ENCODE measurements around the gene CDC7. TPM values are rescaled to one million over a fixed set of nuclear protein-coding genes. Genes with fewer than 3 reads are reported as not detected.
A peak's percentile ranks its signal among the peaks of the same experiment; 100 is the strongest.
"Not testable (repeated sequence)": the region's sequence is repeated elsewhere in the genome, so short reads cannot be mapped to it uniquely, and the experiment has no call there.

The CDC7 gene
- total RNA-seq, 2 experiments from 2014 or later: 31.1 to 32.0 TPM

GRCh38 chr1:91511386-91511785 lies 10.7 kb downstream of the CDC7 start:
- Mint-ChIP-seq H3K4me3 (no peak overlapping the region), H3K27me3 (no peaks in the 10 kb centered on the region), H3K9me3 (ENCODE audit: low read depth) (no peaks in the 10 kb centered on the region), H3K27ac (no peak overlapping the region), H3K4me1 (peaks cover 6% of the 10 kb centered on the region), H3K36me3 (ENCODE audit: low read depth) (peaks cover 46% of the 10 kb centered on the region)
- DNase-seq: no peak
- CTCF ChIA-PET: interaction anchor here (0.6 to 4.3 kb wide), 9 partner anchors 9 to 1459 kb away, joined by 3 to 30 read pairs (median 6); partner anchors contain the start of gene CDC7
- intact Hi-C loops (cut with DNase I, micrococcal nuclease): loop anchor here (1.0 to 5.0 kb wide), 2 partner anchors 49 to 416 kb away; no protein-coding TSS in a partner anchor
- POLR2A ChIA-PET: no interaction called here
- ATAC-seq: no peak

- peaks cover 62% of the 10 kb centered on the region for H3K36me3 Mint-ChIP-seq (ENCODE audit: low read depth)
- H3K4me3 Mint-ChIP-seq: no peak overlapping the region
- ChIA-PET POLR2A (interaction anchor here (0.7 to 1.5 kb wide), 2 partner anchors 10 to 345 kb away, joined by 3 read pairs; no protein-coding TSS in a partner anchor), CTCF (interaction anchor here (0.6 to 4.3 kb wide), 14 partner anchors 11 to 418 kb away, joined by 3 to 30 read pairs (median 4); partner anchors contain the start of gene CDC7)
- ATAC-seq: no peak
- H3K9me3 Mint-ChIP-seq (ENCODE audit: low read depth): no peaks in the 10 kb centered on the region
- no peak for DNase-seq
- no peak overlapping the region for H3K27ac Mint-ChIP-seq
- peaks cover 5% of the 10 kb centered on the region for H3K4me1 Mint-ChIP-seq
- H3K27me3 Mint-ChIP-seq: no peaks in the 10 kb centered on the region
- intact Hi-C loops (cut with DNase I, micrococcal nuclease): loop anchor here in 1 of 2 experiments (5.0 kb wide), 1 partner anchor 51 kb away; no protein-coding TSS in a partner anchor
Measured at GRCh38 chr1:91513160-91513559, 12.5 kb downstream of the CDC7 start.

GRCh38 chr1:91513706-91514105 lies 13.1 kb downstream of the CDC7 start:
- intact Hi-C loops (cut with DNase I, micrococcal nuclease): loop anchor here in 1 of 2 experiments (5.0 kb wide), 1 partner anchor 51 kb away; no protein-coding TSS in a partner anchor
- Mint-ChIP-seq H3K9me3 (ENCODE audit: low read depth) (no peaks in the 10 kb centered on the region), H3K27me3 (no peaks in the 10 kb centered on the region), H3K36me3 (ENCODE audit: low read depth) (peaks cover 64% of the 10 kb centered on the region), H3K4me3 (no peak overlapping the region), H3K4me1 (peaks cover 5% of the 10 kb centered on the region), H3K27ac (no peak overlapping the region)
- POLR2A ChIA-PET: interaction anchor here (1.5 kb wide), 1 partner anchor 10 kb away, joined by 3 read pairs; no protein-coding TSS in a partner anchor
- CTCF ChIA-PET: interaction anchor here (0.6 to 4.3 kb wide), 7 partner anchors 10 to 422 kb away, joined by 3 to 30 read pairs (median 4); partner anchors contain the start of gene CDC7
- DNase-seq (no peak), ATAC-seq (no peak)

- Mint-ChIP-seq H3K9me3 (ENCODE audit: low read depth) (no peaks in the 10 kb centered on the region), H3K27me3 (no peaks in the 10 kb centered on the region), H3K36me3 (ENCODE audit: low read depth) (peaks cover 50% of the 10 kb centered on the region), H3K4me1 (peaks cover 8% of the 10 kb centered on the region), H3K4me3 (no peak overlapping the region), H3K27ac (no peak overlapping the region)
- intact Hi-C loops (cut with DNase I, micrococcal nuclease): no loop called here
- no peak for DNase-seq
- ATAC-seq: no peak
- CTCF ChIA-PET: no interaction called here
- POLR2A ChIA-PET: no interaction called here
Measured at GRCh38 chr1:91515994-91516393, 15.3 kb downstream of the CDC7 start.

GRCh38 chr1:91516605-91517004 lies 16.0 kb downstream of the CDC7 start:
- H3K4me3 Mint-ChIP-seq; CTCF ChIA-PET; H3K9me3 Mint-ChIP-seq (ENCODE audit: low read depth); H3K27ac Mint-ChIP-seq; intact Hi-C loops (cut with DNase I, micrococcal nuclease); POLR2A ChIA-PET; H3K27me3 Mint-ChIP-seq; ATAC-seq; DNase-seq: not testable (repeated sequence)
- H3K4me1 Mint-ChIP-seq: peaks cover 11% of the 10 kb centered on the region
- peaks cover 49% of the 10 kb centered on the region for H3K36me3 Mint-ChIP-seq (ENCODE audit: low read depth)

- H3K4me3 Mint-ChIP-seq; intact Hi-C loops (cut with DNase I, micrococcal nuclease); H3K27me3 Mint-ChIP-seq; ATAC-seq; DNase-seq; H3K27ac Mint-ChIP-seq; H3K9me3 Mint-ChIP-seq (ENCODE audit: low read depth): not testable (repeated sequence)
- H3K36me3 Mint-ChIP-seq (ENCODE audit: low read depth): peaks cover 55% of the 10 kb centered on the region
- peaks cover 29% of the 10 kb centered on the region for H3K4me1 Mint-ChIP-seq
- ChIA-PET POLR2A (interaction anchor here (0.5 to 0.6 kb wide), 2 partner anchors 218 to 560 kb away, joined by 3 read pairs; no protein-coding TSS in a partner anchor), CTCF (interaction anchor here (0.5 to 1.0 kb wide), 5 partner anchors 10 to 428 kb away, joined by 3 to 4 read pairs (median 3); no protein-coding TSS in a partner anchor)
Measured at GRCh38 chr1:91519167-91519566, 18.5 kb downstream of the CDC7 start.

- Mint-ChIP-seq H3K4me1 (peaks cover 29% of the 10 kb centered on the region), H3K27ac (peak overlapping the region; percentile 39)
Measured at GRCh38 chr1:91520942-91521507, 20.4 kb downstream of the CDC7 start.

GRCh38 chr1:91523482-91523881 lies 22.8 kb downstream of the CDC7 start:
- CTCF ChIA-PET: interaction anchor here (0.6 to 5.4 kb wide), 3 partner anchors 11 to 715 kb away, joined by 3 to 27 read pairs (median 7); no protein-coding TSS in a partner anchor
- intact Hi-C loops (cut with DNase I, micrococcal nuclease): loop anchor here (2.0 to 5.0 kb wide), 2 partner anchors 31 to 34 kb away; no protein-coding TSS in a partner anchor
- peak overlapping the region; percentile 1 for H3K27ac Mint-ChIP-seq
- ATAC-seq (peak; percentile 97), DNase-seq (peak; percentile 66)
- H3K4me1 Mint-ChIP-seq: peaks cover 29% of the 10 kb centered on the region
- H3K27me3 Mint-ChIP-seq: no peaks in the 10 kb centered on the region
- H3K4me3 Mint-ChIP-seq: no peak overlapping the region
- POLR2A ChIA-PET: interaction anchor here (0.7 to 1.5 kb wide), 2 partner anchors 10 to 343 kb away, joined by 3 read pairs; no protein-coding TSS in a partner anchor
- H3K36me3 Mint-ChIP-seq (ENCODE audit: low read depth): peaks cover 33% of the 10 kb centered on the region
- H3K9me3 Mint-ChIP-seq (ENCODE audit: low read depth): no peaks in the 10 kb centered on the region

More at GRCh38 chr1:91520942-91521507, 20.4 kb downstream of the CDC7 start:
- H3K36me3 Mint-ChIP-seq (ENCODE audit: low read depth): peaks cover 51% of the 10 kb centered on the region
- CTCF ChIA-PET: interaction anchor here (5.4 kb wide), 1 partner anchor 9 kb away, joined by 27 read pairs; no protein-coding TSS in a partner anchor
- ATAC-seq (peak; percentile 12), DNase-seq (no peak)
- no peak overlapping the region for H3K4me3 Mint-ChIP-seq
- no peaks in the 10 kb centered on the region for H3K27me3 Mint-ChIP-seq
- POLR2A ChIA-PET: no interaction called here
- intact Hi-C loops (cut with DNase I, micrococcal nuclease): loop anchor here in 1 of 2 experiments (5.0 kb wide), 1 partner anchor 36 kb away; no protein-coding TSS in a partner anchor
- H3K9me3 Mint-ChIP-seq (ENCODE audit: low read depth): no peaks in the 10 kb centered on the region

- POLR2A ChIA-PET: no interaction called here
- peaks cover 33% of the 10 kb centered on the region for H3K36me3 Mint-ChIP-seq (ENCODE audit: low read depth)
- no peak overlapping the region for H3K27ac Mint-ChIP-seq
- DNase-seq (no peak), ATAC-seq (no peak)
- H3K4me3 Mint-ChIP-seq: no peak overlapping the region
- no peaks in the 10 kb centered on the region for H3K27me3 Mint-ChIP-seq
- peaks cover 30% of the 10 kb centered on the region for H3K4me1 Mint-ChIP-seq
- H3K9me3 Mint-ChIP-seq (ENCODE audit: low read depth): no peaks in the 10 kb centered on the region
- intact Hi-C loops (cut with DNase I, micrococcal nuclease): no loop called here
- CTCF ChIA-PET: interaction anchor here (0.7 to 5.4 kb wide), 4 partner anchors 14 to 883 kb away, joined by 3 to 27 read pairs (median 4); no protein-coding TSS in a partner anchor
Measured at GRCh38 chr1:91526496-91526895, 25.8 kb downstream of the CDC7 start.

- Mint-ChIP-seq H3K27me3 (no peaks in the 10 kb centered on the region), H3K4me1 (peaks cover 28% of the 10 kb centered on the region), H3K4me3 (no peak overlapping the region), H3K9me3 (ENCODE audit: low read depth) (no peaks in the 10 kb centered on the region), H3K36me3 (ENCODE audit: low read depth) (peaks cover 33% of the 10 kb centered on the region), H3K27ac (no peak overlapping the region)
- ChIA-PET CTCF (interaction anchor here (1.0 to 1.5 kb wide), 3 partner anchors 9 to 49 kb away, joined by 3 read pairs; no protein-coding TSS in a partner anchor), POLR2A (interaction anchor here (0.7 kb wide), 1 partner anchor 221 kb away, joined by 4 read pairs; no protein-coding TSS in a partner anchor)
- intact Hi-C loops (cut with DNase I, micrococcal nuclease): no loop called here
- DNase-seq (no peak), ATAC-seq (no peak)
Measured at GRCh38 chr1:91527266-91527765, 26.7 kb downstream of the CDC7 start.

- peaks cover 25% of the 10 kb centered on the region for H3K4me1 Mint-ChIP-seq
- DNase-seq: no peak
- intact Hi-C loops (cut with DNase I, micrococcal nuclease): no loop called here
- no peak overlapping the region for H3K27ac Mint-ChIP-seq
- POLR2A ChIA-PET: interaction anchor here (0.7 kb wide), 1 partner anchor 220 kb away, joined by 4 read pairs; no protein-coding TSS in a partner anchor
- no peaks in the 10 kb centered on the region for H3K27me3 Mint-ChIP-seq
- CTCF ChIA-PET: interaction anchor here (1.0 to 1.5 kb wide), 3 partner anchors 8 to 49 kb away, joined by 3 read pairs; no protein-coding TSS in a partner anchor
- no peak for ATAC-seq
- no peak overlapping the region for H3K4me3 Mint-ChIP-seq
- H3K36me3 Mint-ChIP-seq (ENCODE audit: low read depth): peaks cover 30% of the 10 kb centered on the region
- no peaks in the 10 kb centered on the region for H3K9me3 Mint-ChIP-seq (ENCODE audit: low read depth)
Measured at GRCh38 chr1:91527781-91528180, 27.1 kb downstream of the CDC7 start.

Data from activated CD4-positive, alpha-beta T cell treated with anti-CD3 and anti-CD28 coated beads for 36 hours (primary cell).